Muscle layer of duodenum (tissue), 2 donors: ENCODE results near the gene PTTG1IP.

Experiments
- H3K27ac ChIP-seq: one replicate; pipeline ENCODE4 v1.7.0; 2013; ENCODE audit warnings: mild to moderate bottlenecking, low read length
- H3K27me3 ChIP-seq: one replicate; pipeline ENCODE4 v1.7.0; 2013; ENCODE audit warnings: low read depth, mild to moderate bottlenecking, control low read depth, low read length
- H3K36me3 ChIP-seq, 2 donors: one replicate each; pipeline ENCODE4 v1.7.0; 2013; ENCODE audit warnings: low read length in 2 of 2, control low read depth in 1 of 2, mild to moderate bottlenecking in 1 of 2; ENCODE audit not compliant: insufficient read depth in 2 of 2, control insufficient read depth in 1 of 2
- H3K4me1 ChIP-seq, 2 donors: one replicate each; pipeline ENCODE4 v1.7.0; 2013; ENCODE audit warnings: low read length in 2 of 2, mild to moderate bottlenecking in 2 of 2, control low read depth in 1 of 2, moderate library complexity in 1 of 2; ENCODE audit not compliant: insufficient read depth in 2 of 2, control insufficient read depth in 1 of 2
- H3K4me3 ChIP-seq, 2 donors: one replicate each; pipeline ENCODE4 v1.7.0; 2013; ENCODE audit warnings: low read length in 2 of 2, low read depth in 1 of 2, mild to moderate bottlenecking in 1 of 2
- H3K9me3 ChIP-seq, 2 donors: one replicate each; pipeline ENCODE4 v1.7.0; 2013; ENCODE audit warnings: low read length in 2 of 2, control low read depth in 1 of 2, mild to moderate bottlenecking in 1 of 2; ENCODE audit not compliant: control insufficient read depth in 1 of 2
- donor health status: healthy.

The PTTG1IP gene

DNA sequence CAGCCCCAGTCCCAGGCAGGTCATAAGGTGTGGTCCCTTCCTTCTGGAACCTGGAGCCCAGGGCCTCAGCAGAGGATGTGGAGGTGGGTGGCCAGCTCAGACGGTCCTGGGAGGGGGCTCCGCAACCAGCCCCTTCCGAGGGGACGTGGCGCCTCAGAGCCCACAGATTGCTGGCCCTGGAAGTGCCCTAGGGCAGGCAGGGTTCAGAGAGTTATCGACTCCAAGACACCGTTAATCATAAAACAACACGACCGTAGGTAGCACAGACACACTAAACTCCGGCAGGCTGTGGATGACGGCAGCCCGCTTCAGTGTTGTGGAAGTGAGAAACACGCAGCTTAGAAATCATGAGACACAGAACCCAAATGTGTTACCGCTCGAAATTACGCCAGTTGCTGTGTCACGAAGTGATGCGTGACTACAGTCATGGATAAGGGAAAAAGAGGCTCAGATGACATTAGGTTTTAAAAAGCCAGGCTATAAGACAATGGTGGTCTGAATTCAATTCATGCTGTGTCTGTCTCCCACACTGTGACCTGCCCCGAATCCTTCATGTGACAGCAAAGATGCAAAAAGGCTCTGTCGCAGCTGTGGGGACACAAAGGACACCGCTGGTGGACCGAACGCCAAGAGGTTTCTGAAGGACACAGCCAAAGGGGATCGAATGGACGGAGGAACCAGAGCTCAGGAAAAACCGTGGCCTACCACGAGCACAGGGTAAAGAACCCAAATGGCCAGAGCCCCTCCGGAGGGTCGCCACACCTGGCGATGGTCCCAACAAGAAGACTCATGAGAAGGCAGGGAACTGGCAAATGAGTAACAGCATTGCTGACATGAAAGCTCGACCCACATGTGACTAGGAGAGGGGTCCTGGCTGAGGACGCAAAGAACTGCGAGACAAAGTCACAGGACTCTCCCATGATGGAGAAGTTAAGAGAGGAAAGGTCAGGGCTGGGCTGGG lies 53.9 kb downstream of the PTTG1IP start:
- Histone ChIP-seq H3K27me3 (no peaks in the 10 kb centered on the region), H3K9me3 (peaks cover 0 to 27% of the 10 kb centered on the region in 2 donors), H3K27ac (no peak overlapping the region), H3K4me3 (peak overlapping the region in 1 of 2 donors; percentile 75), H3K36me3 (no peaks in the 10 kb centered on the region), H3K4me1 (peaks cover 4 to 19% of the 10 kb centered on the region in 2 donors)

DNA sequence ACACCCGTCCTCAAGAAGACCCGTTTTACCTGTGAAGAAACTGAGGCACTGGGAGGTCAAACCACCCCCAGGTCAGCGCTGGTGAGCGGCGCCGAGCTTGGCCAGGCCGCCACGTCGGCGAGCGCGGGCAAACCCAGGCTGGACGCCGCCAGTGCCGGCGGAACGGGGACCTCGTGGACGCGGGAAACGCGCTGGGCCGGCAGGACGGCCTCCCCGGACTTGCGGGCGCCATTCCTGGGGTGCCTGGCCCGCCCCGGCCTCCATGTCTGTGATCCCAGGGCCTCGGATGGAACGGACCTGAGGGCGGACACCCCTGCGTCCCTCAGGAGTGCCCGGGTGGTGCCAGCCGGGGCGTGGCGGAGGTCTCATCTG lies 54.9 kb downstream of the PTTG1IP start:
- Histone ChIP-seq H3K4me3 (peak overlapping the region; percentile 21 to 75), H3K27ac (no peak overlapping the region), H3K36me3 (peaks cover 0 to 3% of the 10 kb centered on the region in 2 donors), H3K27me3 (no peaks in the 10 kb centered on the region), H3K4me1 (peaks cover 4 to 19% of the 10 kb centered on the region in 2 donors), H3K9me3 (peaks cover 0 to 27% of the 10 kb centered on the region in 2 donors)

DNA sequence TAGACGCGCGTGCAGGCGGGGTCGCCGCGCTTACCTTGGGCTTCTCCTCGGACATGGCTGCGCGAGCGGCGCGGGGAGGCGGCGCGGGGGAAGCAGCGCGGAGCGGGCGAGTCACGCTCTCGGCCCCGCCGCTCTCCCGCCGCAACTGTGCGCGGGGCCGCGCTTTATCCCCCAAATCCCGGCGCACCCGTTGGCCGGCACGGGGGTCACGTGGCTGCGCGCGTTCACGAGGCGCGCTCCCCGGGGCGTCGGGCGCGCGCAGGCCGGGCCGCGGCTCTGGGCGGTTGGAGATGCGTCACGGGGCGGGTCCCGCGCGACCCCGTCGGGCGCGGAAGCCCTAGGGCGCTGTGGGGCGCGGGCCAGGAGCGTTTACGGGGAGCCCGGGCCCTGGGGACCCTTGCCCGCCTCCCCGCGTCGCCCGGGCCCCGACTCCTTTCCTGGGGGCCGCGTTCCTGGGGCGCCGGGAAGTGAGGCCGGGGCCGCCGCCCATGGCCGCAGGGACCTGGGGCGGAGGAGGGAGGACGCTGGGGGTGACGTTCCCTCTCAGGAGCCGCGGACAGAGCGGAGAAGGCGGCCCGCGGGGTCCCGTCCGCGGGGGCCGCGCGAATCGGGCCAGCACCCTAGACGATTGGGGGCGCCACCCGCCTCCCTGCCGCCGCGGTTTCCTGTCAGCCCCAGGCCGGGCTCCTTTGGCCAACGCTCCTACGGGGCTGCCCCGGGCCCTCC lies 55.4 kb downstream of the PTTG1IP start, which contains the start of gene SUMO3:
Gene SUMO3 (minus strand): TSS at position 149 of the 726 bp plus-strand sequence. CDS start 94 bp downstream, at position 55.
- H3K4me1 ChIP-seq: peaks cover 4 to 19% of the 10 kb centered on the region in 2 donors
- peak within 1 kb of the TSS; percentile 64 to 75 for H3K4me3 ChIP-seq
- H3K27ac ChIP-seq: no peak within 1 kb of the TSS
- peaks cover 4 to 9% of the 10 kb centered on the region in 2 donors for H3K36me3 ChIP-seq
- H3K27me3 ChIP-seq: no peaks in the 10 kb centered on the region
- peaks cover 0 to 24% of the 10 kb centered on the region in 2 donors for H3K9me3 ChIP-seq

GRCh38 chr21:44817506-44817880 lies 56.0 kb downstream of the PTTG1IP start:
- peak overlapping the region; percentile 64 to 75 for H3K4me3 ChIP-seq
- no peaks in the 10 kb centered on the region for H3K27me3 ChIP-seq
- peaks cover 0 to 18% of the 10 kb centered on the region in 2 donors for H3K9me3 ChIP-seq
- H3K27ac ChIP-seq: no peak overlapping the region
- peaks cover 4 to 19% of the 10 kb centered on the region in 2 donors for H3K4me1 ChIP-seq
- H3K36me3 ChIP-seq: peaks cover 5 to 14% of the 10 kb centered on the region in 2 donors

DNA sequence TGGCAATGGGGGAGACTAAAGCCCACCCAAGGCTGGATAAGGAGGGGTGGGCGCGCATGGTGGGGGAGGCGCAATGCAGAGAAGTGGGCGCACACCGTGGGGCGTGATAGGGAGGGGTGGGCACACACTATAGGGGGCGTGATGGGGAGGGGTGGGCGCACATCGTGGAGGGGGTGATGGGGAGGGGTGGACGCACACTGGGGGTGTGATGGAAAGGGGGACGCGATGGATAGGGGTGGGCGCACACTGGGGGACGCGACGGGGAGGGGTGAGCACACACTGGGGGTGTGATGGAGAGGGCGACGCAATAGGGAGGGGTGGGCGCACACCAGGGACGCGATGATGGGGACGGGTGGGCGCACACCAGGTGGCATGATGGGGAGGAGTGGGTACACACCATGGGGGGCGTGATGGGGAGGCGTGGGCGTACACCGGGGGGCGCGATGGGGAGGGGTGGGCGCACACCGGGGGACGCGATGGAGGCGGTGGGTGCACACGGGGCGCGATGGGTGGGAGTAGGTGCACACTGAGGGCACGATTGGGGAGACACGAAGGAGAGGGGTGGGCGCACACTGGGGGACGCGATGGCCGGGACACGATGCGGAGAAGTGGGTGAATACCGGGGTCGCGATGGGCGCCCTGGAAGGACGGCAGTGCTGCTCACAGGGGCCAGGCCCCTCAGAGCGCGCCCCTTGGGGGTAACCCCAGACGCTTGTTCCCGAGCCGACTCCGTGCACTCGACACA lies 56.6 kb downstream of the PTTG1IP start:
- peak overlapping the region; percentile 64 to 75 for H3K4me3 ChIP-seq
- H3K27ac ChIP-seq: no peak overlapping the region
- peaks cover 5 to 18% of the 10 kb centered on the region in 2 donors for H3K36me3 ChIP-seq
- peaks cover 0 to 16% of the 10 kb centered on the region in 2 donors for H3K9me3 ChIP-seq
- peaks cover 4 to 19% of the 10 kb centered on the region in 2 donors for H3K4me1 ChIP-seq
- no peaks in the 10 kb centered on the region for H3K27me3 ChIP-seq

DNA sequence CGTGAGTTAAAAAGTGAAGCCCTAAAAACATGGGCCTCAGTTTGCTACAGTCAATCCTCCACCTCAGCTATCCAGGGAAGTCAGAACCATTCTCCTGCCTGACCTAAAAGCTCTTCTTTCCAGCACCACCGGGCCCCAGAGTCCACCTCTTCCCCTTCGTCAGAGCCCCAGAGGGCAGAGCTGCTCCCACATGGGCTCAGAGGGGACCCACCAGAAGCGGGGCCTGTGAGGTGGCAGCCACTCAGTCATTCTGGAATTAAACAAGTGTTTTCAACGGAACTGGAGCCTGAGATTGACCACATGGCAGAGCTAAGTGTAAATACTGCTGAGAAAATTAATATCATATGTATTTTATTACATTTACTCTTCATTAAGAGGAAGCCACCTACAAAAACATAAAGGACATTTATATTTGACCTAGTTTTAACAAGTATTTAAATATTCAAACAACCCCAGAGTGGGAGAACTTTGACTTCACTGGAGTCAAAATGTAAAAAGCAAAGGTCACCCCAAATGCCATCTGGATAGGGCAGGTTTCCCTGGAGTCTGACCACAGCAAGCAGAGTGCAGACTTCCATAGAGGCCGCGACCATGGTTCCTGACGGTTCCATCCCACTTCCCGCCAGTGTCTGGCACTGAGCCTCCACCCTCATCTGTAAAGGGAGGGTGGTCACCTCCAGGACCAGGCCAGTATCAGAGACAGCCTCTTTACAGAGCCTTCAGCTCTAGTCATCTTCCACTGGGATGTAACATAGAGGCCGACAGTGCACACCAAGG lies 57.5 kb downstream of the PTTG1IP start:
- Histone ChIP-seq H3K9me3 (peaks cover 0 to 11% of the 10 kb centered on the region in 2 donors), H3K4me1 (peaks cover 4 to 19% of the 10 kb centered on the region in 2 donors), H3K27ac (peak overlapping the region; percentile 8), H3K4me3 (no peak overlapping the region), H3K36me3 (peaks cover 5 to 18% of the 10 kb centered on the region in 2 donors), H3K27me3 (no peaks in the 10 kb centered on the region)

GRCh38 chr21:44815225-44815624 lies 58.3 kb downstream of the PTTG1IP start:
- H3K4me1 ChIP-seq: peaks cover 4 to 19% of the 10 kb centered on the region in 2 donors
- peaks cover 10 to 21% of the 10 kb centered on the region in 2 donors for H3K36me3 ChIP-seq
- H3K27ac ChIP-seq: no peak overlapping the region
- no peak overlapping the region for H3K4me3 ChIP-seq
- H3K9me3 ChIP-seq: peaks cover 0 to 8% of the 10 kb centered on the region in 2 donors
- H3K27me3 ChIP-seq: no peaks in the 10 kb centered on the region

DNA sequence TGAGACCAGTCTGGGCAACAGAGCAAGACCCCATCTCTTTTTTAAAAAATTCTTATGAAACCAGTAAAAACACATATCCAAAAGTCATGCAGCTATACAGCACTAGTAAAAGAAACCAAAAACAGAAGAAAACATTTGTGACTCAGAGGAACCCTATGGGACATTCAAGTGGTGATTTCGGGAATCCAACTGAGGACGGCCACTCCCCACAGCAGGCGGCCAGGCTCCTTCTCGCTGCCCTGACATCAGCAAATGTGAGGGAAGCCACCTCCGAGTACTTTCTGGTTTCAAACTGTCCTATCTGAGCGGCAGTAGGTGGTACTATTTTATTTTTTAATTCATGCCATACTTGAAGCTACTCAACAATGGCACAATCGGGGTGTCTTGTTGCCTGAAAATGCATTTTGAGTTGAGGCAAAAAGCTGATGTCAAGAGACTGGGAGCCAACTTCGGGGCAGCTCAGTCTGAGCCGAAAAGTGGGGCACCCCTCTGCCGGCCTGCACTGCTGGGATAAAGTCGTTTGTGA lies 58.9 kb downstream of the PTTG1IP start:
- H3K4me1 ChIP-seq: peaks cover 4 to 19% of the 10 kb centered on the region in 2 donors
- H3K4me3 ChIP-seq: no peak overlapping the region
- peaks cover 0 to 2% of the 10 kb centered on the region in 2 donors for H3K9me3 ChIP-seq
- H3K36me3 ChIP-seq: peaks cover 16 to 27% of the 10 kb centered on the region in 2 donors
- no peak overlapping the region for H3K27ac ChIP-seq
- no peaks in the 10 kb centered on the region for H3K27me3 ChIP-seq

GRCh38 chr21:44813727-44814126 lies 59.8 kb downstream of the PTTG1IP start:
- H3K4me3 ChIP-seq: no peak overlapping the region
- H3K4me1 ChIP-seq: peaks cover 4 to 19% of the 10 kb centered on the region in 2 donors
- no peaks in the 10 kb centered on the region for H3K9me3 ChIP-seq
- no peaks in the 10 kb centered on the region for H3K27me3 ChIP-seq
- H3K36me3 ChIP-seq: peaks cover 19 to 36% of the 10 kb centered on the region in 2 donors
- no peak overlapping the region for H3K27ac ChIP-seq

DNA sequence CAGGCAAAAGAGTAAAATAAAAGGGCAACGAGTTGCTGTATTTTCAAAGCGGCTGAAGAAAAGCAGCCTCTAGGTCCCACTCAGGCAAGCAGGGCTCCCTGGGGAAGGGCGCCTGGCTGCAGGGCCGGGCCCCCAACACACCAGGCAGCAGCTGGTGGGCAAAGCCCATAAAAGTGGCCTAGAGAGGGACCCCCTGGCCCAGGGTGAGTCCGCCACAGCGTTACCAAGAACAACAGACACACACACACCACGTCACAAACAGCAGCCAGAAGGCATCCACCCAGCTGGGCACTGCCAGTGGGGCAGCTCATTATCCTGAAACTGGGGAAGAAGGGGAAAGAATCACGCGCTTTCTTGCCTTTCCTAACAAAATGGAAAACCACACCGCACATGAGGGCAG lies 60.3 kb downstream of the PTTG1IP start:
- H3K9me3 ChIP-seq: no peaks in the 10 kb centered on the region
- H3K36me3 ChIP-seq: peaks cover 23 to 40% of the 10 kb centered on the region in 2 donors
- H3K27ac ChIP-seq: no peak overlapping the region
- H3K4me1 ChIP-seq: peaks cover 4 to 19% of the 10 kb centered on the region in 2 donors
- H3K4me3 ChIP-seq: no peak overlapping the region
- H3K27me3 ChIP-seq: no peaks in the 10 kb centered on the region
